ENCODE measurements around the gene HJURP.

The HJURP gene

GRCh38 chr2:233793465-233794127, 60.7 kb downstream of the HJURP start:
- DNase-seq (ENCODE audit: low read depth in 2 of 2) = no peak

GRCh38 chr2:233792720-233793119, 61.6 kb downstream of the HJURP start:
- DNase-seq (ENCODE audit: low read depth in 2 of 2) = no peak

GRCh38 chr2:233791883-233792329, 62.4 kb downstream of the HJURP start:
- DNase-seq (ENCODE audit: low read depth in 2 of 2) = no peak

- DNase-seq (ENCODE audit: low read depth in 2 of 2) = no peak
Measured at GRCh38 chr2:233791151-233791882, 63.0 kb downstream of the HJURP start.

- no peak for DNase-seq (ENCODE audit: low read depth in 2 of 2)
Measured at GRCh38 chr2:233789554-233789953, 64.8 kb downstream of the HJURP start.
